ENCODE measurements around the gene TLE1. TPM values are rescaled to one million over a fixed set of nuclear protein-coding genes. Genes with fewer than 3 reads are reported as not detected.

TLE1 gene
- total RNA-seq, 1 donor from 2014 or later = 79.4 TPM

- Mint-ChIP-seq H3K9me3 (ENCODE audit: unreplicated experiment) (no peaks in the 10 kb centered on the region), H3K4me1 (ENCODE audit: unreplicated experiment) (peaks cover 44% of the 10 kb centered on the region), H3K27me3 (ENCODE audit: unreplicated experiment) (no peaks in the 10 kb centered on the region), H3K27ac (ENCODE audit: unreplicated experiment) (peak overlapping the region; percentile 57), H3K36me3 (ENCODE audit: low read depth, unreplicated experiment) (peaks cover 40% of the 10 kb centered on the region), H3K4me3 (ENCODE audit: unreplicated experiment) (peak overlapping the region; percentile 42)
- no peak for TF ChIP-seq CTCF (IDR thresholded peaks at IDR 0.05; ENCODE audit: unreplicated experiment)
- DNase-seq (ENCODE audit: low spot score) = no peak
Measured at GRCh38 chr9:81620002-81620390, 69.4 kb downstream of the TLE1 start.

GRCh38 chr9:81619353-81620001 lies 69.9 kb downstream of the TLE1 start:
- TF ChIP-seq CTCF (IDR thresholded peaks at IDR 0.05; ENCODE audit: unreplicated experiment) = no peak
- H3K27ac Mint-ChIP-seq (ENCODE audit: unreplicated experiment) = peak overlapping the region; percentile 57
- peak overlapping the region; percentile 42 for H3K4me3 Mint-ChIP-seq (ENCODE audit: unreplicated experiment)
- no peaks in the 10 kb centered on the region for H3K27me3 Mint-ChIP-seq (ENCODE audit: unreplicated experiment)
- peaks cover 44% of the 10 kb centered on the region for H3K4me1 Mint-ChIP-seq (ENCODE audit: unreplicated experiment)
- H3K36me3 Mint-ChIP-seq (ENCODE audit: low read depth, unreplicated experiment) = peaks cover 42% of the 10 kb centered on the region
- H3K9me3 Mint-ChIP-seq (ENCODE audit: unreplicated experiment) = no peaks in the 10 kb centered on the region
- DNase-seq (ENCODE audit: low spot score) = no peak

GRCh38 chr9:81618923-81619322 lies 70.4 kb downstream of the TLE1 start:
- no peak for DNase-seq (ENCODE audit: low spot score)
- Mint-ChIP-seq H3K27me3 (ENCODE audit: unreplicated experiment) (no peaks in the 10 kb centered on the region), H3K4me3 (ENCODE audit: unreplicated experiment) (peak overlapping the region; percentile 17), H3K4me1 (ENCODE audit: unreplicated experiment) (peaks cover 44% of the 10 kb centered on the region), H3K27ac (ENCODE audit: unreplicated experiment) (no peak overlapping the region), H3K9me3 (ENCODE audit: unreplicated experiment) (no peaks in the 10 kb centered on the region), H3K36me3 (ENCODE audit: low read depth, unreplicated experiment) (peaks cover 47% of the 10 kb centered on the region)
- no peak for TF ChIP-seq CTCF (IDR thresholded peaks at IDR 0.05; ENCODE audit: unreplicated experiment)

GRCh38 chr9:81616141-81616540 lies 73.2 kb downstream of the TLE1 start:
- Mint-ChIP-seq H3K4me3 (ENCODE audit: unreplicated experiment) (no peak overlapping the region), H3K9me3 (ENCODE audit: unreplicated experiment) (no peaks in the 10 kb centered on the region), H3K36me3 (ENCODE audit: low read depth, unreplicated experiment) (peaks cover 56% of the 10 kb centered on the region), H3K4me1 (ENCODE audit: unreplicated experiment) (peaks cover 23% of the 10 kb centered on the region), H3K27ac (ENCODE audit: unreplicated experiment) (no peak overlapping the region), H3K27me3 (ENCODE audit: unreplicated experiment) (no peaks in the 10 kb centered on the region)
- no peak for TF ChIP-seq CTCF (IDR thresholded peaks at IDR 0.05; ENCODE audit: unreplicated experiment)
- no peak for DNase-seq (ENCODE audit: low spot score)

GRCh38 chr9:81614335-81614734 lies 75.0 kb downstream of the TLE1 start:
- Mint-ChIP-seq H3K9me3 (ENCODE audit: unreplicated experiment) (no peaks in the 10 kb centered on the region), H3K4me1 (ENCODE audit: unreplicated experiment) (peaks cover 23% of the 10 kb centered on the region), H3K36me3 (ENCODE audit: low read depth, unreplicated experiment) (peaks cover 61% of the 10 kb centered on the region), H3K27me3 (ENCODE audit: unreplicated experiment) (no peaks in the 10 kb centered on the region), H3K27ac (ENCODE audit: unreplicated experiment) (no peak overlapping the region), H3K4me3 (ENCODE audit: unreplicated experiment) (no peak overlapping the region)
- DNase-seq (ENCODE audit: low spot score) = no peak
- no peak for TF ChIP-seq CTCF (IDR thresholded peaks at IDR 0.05; ENCODE audit: unreplicated experiment)

All from endothelial cell (in vitro differentiated cells).